Measurements from ENCODE around the gene PDE4B. TPM values are rescaled to one million over a fixed set of nuclear protein-coding genes. Genes with fewer than 3 reads are reported as not detected.

Gene PDE4B
- total RNA-seq, 1 experiment from 2014 or later = 1.4 TPM

GRCh38 chr1:66160719-66161118 lies 368.0 kb downstream of the PDE4B start:
- H3K4me2 ChIP-seq (ENCODE audit: low read length) = no peak overlapping the region
- ATAC-seq (no peak), DNase-seq (no peak)
- H2AFZ ChIP-seq (ENCODE audit: low read length) = no peak overlapping the region
- ChIA-PET POLR2A (ENCODE audit: unreplicated experiment) (no interaction called here), CTCF (no interaction called here)
- H3K9ac ChIP-seq (ENCODE audit: low read length) = no peak overlapping the region
- H4K20me1 ChIP-seq (ENCODE audit: low read length) = no peaks in the 10 kb centered on the region
- H3K9me2 ChIP-seq (replicated peaks; ENCODE audit: low read length) = no peaks in the 10 kb centered on the region
- H3K36me3 ChIP-seq (ENCODE audit: low read depth, low read length) = no peaks in the 10 kb centered on the region
- no TSS peak for BruUV-seq (replicated peaks)
- no peak overlapping the region for H3K4me3 ChIP-seq (ENCODE audit: low read length)
- H3K27ac ChIP-seq (ENCODE audit: low read length) = no peak overlapping the region
- no peaks in the 10 kb centered on the region for H3K9me3 ChIP-seq (ENCODE audit: low read length)
- TF ChIP-seq EZH2 (IDR thresholded peaks at IDR 0.05; ENCODE audit: low read length, unreplicated experiment) = no peak
- no peak for TF ChIP-seq EZH2phosphoT487 (IDR thresholded peaks at IDR 0.05; ENCODE audit: borderline replicate concordance, low read length)
- no peak for TF ChIP-seq CTCF (conservative IDR thresholded peaks at IDR 0.05; ENCODE audit: low read depth, low read length)
- intact Hi-C loops (cut with micrococcal nuclease) = no loop called here
- H3F3A ChIP-seq (ENCODE audit: low read length, unreplicated experiment) = no peaks in the 10 kb centered on the region
- H3K4me1 ChIP-seq (ENCODE audit: insufficient read depth, low read length) = no peaks in the 10 kb centered on the region
- peaks cover 70% of the 10 kb centered on the region for H3K27me3 ChIP-seq (ENCODE audit: low read length)
- H3K79me2 ChIP-seq (ENCODE audit: low read length) = no peaks in the 10 kb centered on the region

GRCh38 chr1:66166753-66167152 lies 374.1 kb downstream of the PDE4B start:
- Histone ChIP-seq H3K4me1 (ENCODE audit: insufficient read depth, low read length) (no peaks in the 10 kb centered on the region), H3K4me3 (ENCODE audit: low read length) (no peak overlapping the region), H3F3A (ENCODE audit: low read length, unreplicated experiment) (no peaks in the 10 kb centered on the region), H3K9me3 (ENCODE audit: low read length) (no peaks in the 10 kb centered on the region), H4K20me1 (ENCODE audit: low read length) (no peaks in the 10 kb centered on the region), H3K27me3 (ENCODE audit: low read length) (peaks cover 72% of the 10 kb centered on the region), H2AFZ (ENCODE audit: low read length) (no peak overlapping the region), H3K79me2 (ENCODE audit: low read length) (no peaks in the 10 kb centered on the region), H3K9me2 (replicated peaks; ENCODE audit: low read length) (no peaks in the 10 kb centered on the region), H3K27ac (ENCODE audit: low read length) (no peak overlapping the region), H3K36me3 (ENCODE audit: low read depth, low read length) (no peaks in the 10 kb centered on the region), H3K9ac (ENCODE audit: low read length) (no peak overlapping the region), H3K4me2 (ENCODE audit: low read length) (no peak overlapping the region)
- no TSS peak for BruUV-seq (replicated peaks)
- TF ChIP-seq EZH2phosphoT487 (IDR thresholded peaks at IDR 0.05; ENCODE audit: borderline replicate concordance, low read length) = no peak
- no peak for TF ChIP-seq CTCF (conservative IDR thresholded peaks at IDR 0.05; ENCODE audit: low read depth, low read length)
- TF ChIP-seq EZH2 (IDR thresholded peaks at IDR 0.05; ENCODE audit: low read length, unreplicated experiment) = no peak
- intact Hi-C loops (cut with micrococcal nuclease) = no loop called here
- POLR2A ChIA-PET (ENCODE audit: unreplicated experiment) = no interaction called here
- no peak for DNase-seq
- CTCF ChIA-PET = no interaction called here
- ATAC-seq = no peak

- BruUV-seq (replicated peaks) = no TSS peak
- no peak overlapping the region for H3K9ac ChIP-seq (ENCODE audit: low read length)
- H3K27ac ChIP-seq (ENCODE audit: low read length) = no peak overlapping the region
- intact Hi-C loops (cut with micrococcal nuclease) = no loop called here
- no peaks in the 10 kb centered on the region for H4K20me1 ChIP-seq (ENCODE audit: low read length)
- no peak overlapping the region for H2AFZ ChIP-seq (ENCODE audit: low read length)
- H3K4me2 ChIP-seq (ENCODE audit: low read length) = no peak overlapping the region
- H3K9me3 ChIP-seq (ENCODE audit: low read length) = no peaks in the 10 kb centered on the region
- H3K4me3 ChIP-seq (ENCODE audit: low read length) = no peak overlapping the region
- ChIA-PET POLR2A (ENCODE audit: unreplicated experiment) (no interaction called here), CTCF (no interaction called here)
- no peaks in the 10 kb centered on the region for H3K36me3 ChIP-seq (ENCODE audit: low read depth, low read length)
- H3F3A ChIP-seq (ENCODE audit: low read length, unreplicated experiment) = no peaks in the 10 kb centered on the region
- DNase-seq (no peak), ATAC-seq (no peak)
- no peaks in the 10 kb centered on the region for H3K9me2 ChIP-seq (replicated peaks; ENCODE audit: low read length)
- H3K27me3 ChIP-seq (ENCODE audit: low read length) = peaks cover 72% of the 10 kb centered on the region
- TF ChIP-seq EZH2 (IDR thresholded peaks at IDR 0.05; ENCODE audit: low read length, unreplicated experiment) (no peak), CTCF (conservative IDR thresholded peaks at IDR 0.05; ENCODE audit: low read depth, low read length) (no peak), EZH2phosphoT487 (IDR thresholded peaks at IDR 0.05; ENCODE audit: borderline replicate concordance, low read length) (no peak)
- H3K79me2 ChIP-seq (ENCODE audit: low read length) = no peaks in the 10 kb centered on the region
- no peaks in the 10 kb centered on the region for H3K4me1 ChIP-seq (ENCODE audit: insufficient read depth, low read length)
Measured at GRCh38 chr1:66167267-66167666, 374.6 kb downstream of the PDE4B start.

All from PC-3 (cell line).